HepG2 (cell line): ENCODE measurements around the gene FGD4. TPM values are rescaled to one million over a fixed set of nuclear protein-coding genes. Genes with fewer than 3 reads are reported as not detected.
"Not testable (repeated sequence)": the region's sequence is repeated elsewhere in the genome, so short reads cannot be mapped to it uniquely, and the experiment has no call there.

ENCODE experiments used
- ATAC-seq: fragments of 200-7000 bp; cut with Tn5 transposase; 3 replicates; pipeline ENCODE4 v1.9.1; 2020; ENCODE audit warnings: mild to moderate bottlenecking, moderate library complexity
- BruUV-seq: library from RNA; stranded (reverse); fragments of 400-500 nt; replicated peaks from 2 replicates; lab custom pipeline; 2021; lab: Mats Ljungman, UMichigan
- CTCF ChIA-PET: fragments of 300-600 bp; formaldehyde crosslinking; extraction: SDS; loops from one replicate; lab custom pipeline; 2021; ENCODE audit warnings: low total read pairs, inconsistent platforms, low intra/inter-chr PET ratio; lab: Yijun Ruan, JAX
- POLR2A ChIA-PET: fragments of 350-600 bp; sonication (Branson Sonifier 250); formaldehyde crosslinking; loops from one replicate; lab custom pipeline; 2020; ENCODE audit warnings: antibody characterized with exemption, inconsistent platforms; lab: Yijun Ruan, JAX
- DNase-seq: peaks from one replicate; pipeline ENCODE4 v3.0.0-alpha.2; 2015; ENCODE audit warnings: low spot score
- FAIRE-seq: peaks from 3 replicates; lab custom pipeline; 2011; peaks lifted over from hg19 to GRCh38; lab: Jason Lieb, UNC
- H2AFZ ChIP-seq: one replicate; pipeline ENCODE4 v1.6.1; 2011; ENCODE audit warnings: low read length, inconsistent platforms
- H3K27ac ChIP-seq: fragments of 300-600 bp; 3 replicates; pipeline ENCODE4 v1.8.0; 2011; ENCODE audit warnings: mixed run types, mild to moderate bottlenecking, mixed read lengths, low read length, inconsistent platforms; ENCODE audit not compliant: insufficient read depth; ENCODE audit errors: extremely low read length
- H3K27me3 ChIP-seq, 2 experiments: fragments of 200-600 bp in 1 of 2; 2 replicates in 1 of 2; 3 replicates in 1 of 2; pipeline versions ENCODE4 v1.6.0 to v1.8.0; 2011; ENCODE audit warnings: low read length in 2 of 2, mild to moderate bottlenecking in 2 of 2, moderate library complexity in 2 of 2, inconsistent platforms in 1 of 2; ENCODE audit not compliant: insufficient read depth in 2 of 2, control insufficient read depth in 1 of 2
- H3K36me3 ChIP-seq, 2 experiments: fragments of 200-600 bp in 1 of 2; replicated peaks in 1 of 2; 2 replicates in 1 of 2; 3 replicates in 1 of 2; pipeline versions ENCODE4 v1.5.1 to v1.8.0; 2011; ENCODE audit warnings: low read length in 2 of 2, inconsistent platforms in 1 of 2; ENCODE audit not compliant: insufficient read depth in 2 of 2, control insufficient read depth in 1 of 2
- H3K4me1 ChIP-seq: 2 replicates; pipeline ENCODE4 v1.5.1; 2012; ENCODE audit warnings: low read length, inconsistent platforms; ENCODE audit not compliant: insufficient read depth
- H3K4me2 ChIP-seq: 2 replicates; pipeline ENCODE4 v1.6.0; 2011; ENCODE audit warnings: low read depth, low read length, inconsistent platforms
- H3K4me3 ChIP-seq, 3 experiments: fragments of 200-600 bp in 1 of 3; sonication (generic), shearing (Covaris generic) in 1 of 3; replicated peaks in 1 of 3; 2 replicates each; pipeline ENCODE4 v1.5.1; 2011 to 2016; ENCODE audit warnings: low read length in 3 of 3, inconsistent platforms in 2 of 3, low read depth in 2 of 3, mild to moderate bottlenecking in 2 of 3, control low read depth in 1 of 3, mixed read lengths in 1 of 3; ENCODE audit not compliant: insufficient read depth in 1 of 3
- H3K79me2 ChIP-seq: one replicate; pipeline ENCODE4 v1.6.1; 2011; ENCODE audit warnings: low read length, inconsistent platforms; ENCODE audit not compliant: insufficient read depth
- H3K9ac ChIP-seq: 2 replicates; pipeline ENCODE4 v1.6.0; 2011; ENCODE audit warnings: mild to moderate bottlenecking, low read depth, low read length, inconsistent platforms; ENCODE audit not compliant: insufficient read depth
- H3K9me3 ChIP-seq: 2 replicates; pipeline ENCODE4 v1.5.1; 2012; ENCODE audit warnings: mild to moderate bottlenecking, low read length
- H4K20me1 ChIP-seq: 2 replicates; pipeline ENCODE4 v1.6.0; 2011; ENCODE audit warnings: inconsistent platforms, mild to moderate bottlenecking, low read length, moderate library complexity; ENCODE audit not compliant: insufficient read depth
- ARID4A ChIP-seq: sonication (generic); formaldehyde crosslinking; IDR thresholded peaks from 2 replicates; pipeline ENCODE4 v1.5.0; 2020; ENCODE audit warnings: mild to moderate bottlenecking, missing genetic modification reagents, borderline replicate concordance
- E2F5 ChIP-seq: sonication (generic); formaldehyde crosslinking; conservative IDR thresholded peaks from 2 replicates; pipeline ENCODE4 v1.4.0; 2020; ENCODE audit warnings: missing genetic modification reagents
- SKI ChIP-seq: fragments of 450-650 bp; IDR thresholded peaks from one replicate; pipeline ENCODE4 v1.6.1; 2018; ENCODE audit warnings: mild to moderate bottlenecking; ENCODE audit not compliant: partially characterized antibody
- TBX2 ChIP-seq: sonication (generic); formaldehyde crosslinking; IDR thresholded peaks from 2 replicates; pipeline ENCODE4 v1.5.0; 2020; ENCODE audit warnings: missing genetic modification reagents, mild to moderate bottlenecking, borderline replicate concordance
- ZNF790 ChIP-seq: sonication (generic); formaldehyde crosslinking; IDR thresholded peaks from 2 replicates; pipeline ENCODE4 v1.8.0; 2022; ENCODE audit warnings: missing genetic modification reagents, mild to moderate bottlenecking, borderline replicate concordance
- WGBS: methylation state at CpG from one replicate; pipeline ENCODE4 v1.1.6; 2017; ENCODE audit warnings: low lambda C conversion rate; 5-methylcytosine and 5-hydroxymethylcytosine counted together
- in situ Hi-C: cut with HindIII; loops from 2 replicates; pipeline ENCODE4 v1.10.0; 2017; ENCODE audit warnings: low pct_unique_long_range_greater_than_20kb; ENCODE audit not compliant: extremely low pct_ligation_motif_present
- intact Hi-C: fragments of 100-400 bp; cut with micrococcal nuclease; formaldehyde crosslinking; loops from one replicate; pipeline ENCODE4 v1.10.0; 2022; ENCODE audit not compliant: unreplicated experiment
- polyA plus RNA-seq, 8 experiments: library from polyadenylated mRNA; depleted of rRNA in 3 of 8; stranded (reverse) in 7 of 8; unstranded in 1 of 8; fragments of >200 nt; fragmentation: Illumina TruSeq in 4 of 8; extraction: Trizol in 4 of 8; gene quantifications; 2 replicates each; pipeline versions ENCODE4 v1.2.1 to v1.2.3, GENCODE V29; 2011 to 2016; ENCODE audit warnings: low read depth in 4 of 8, missing spikeins in 1 of 8, mixed read lengths in 1 of 8; ENCODE audit not compliant: insufficient read depth in 1 of 8
- total RNA-seq, 5 experiments: library from RNA; depleted of rRNA; stranded (reverse); fragments of >200 nt; fragmentation: Illumina TruSeq; extraction: Trizol; gene quantifications; 2 replicates each; pipeline ENCODE4 v1.2.3, GENCODE V29; 2016; ENCODE audit warnings: low read depth in 1 of 5

The FGD4 gene
- total and polyA plus RNA-seq, 2 of the 13 experiments (the other 11 are each of a cell fraction or from before 2014, with no cell fraction given) = 4.6 to 6.6 TPM

- no peak for TF ChIP-seq E2F5 (CRISPR knock-in tag)
- TF ChIP-seq SKI = no peak
These were observed 133.6 kb downstream of the FGD4 start (continued) for GRCh38 chr12:32532951-32533350.

DNA sequence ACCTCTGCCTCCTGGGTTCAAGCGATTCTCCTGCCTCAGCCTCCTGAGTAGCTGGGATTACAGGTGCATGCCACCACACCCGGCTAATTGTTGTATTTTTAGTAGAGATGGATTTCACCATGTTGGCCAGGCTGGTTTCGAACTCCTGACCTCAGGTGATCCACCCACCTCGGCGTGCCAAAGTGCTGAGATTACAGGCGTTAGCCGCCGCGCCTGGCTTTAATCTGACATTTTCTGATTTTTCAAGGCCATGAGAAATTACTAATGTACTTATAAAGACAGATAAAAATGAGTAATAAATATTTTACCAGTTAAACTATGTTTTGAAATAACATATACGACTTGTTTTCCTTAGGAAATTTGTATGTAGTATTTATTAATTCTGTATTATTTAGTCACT is 134.1 kb downstream of the FGD4 start:
- POLR2A ChIA-PET = interaction anchor here (0.9 to 2.0 kb wide), 4 partner anchors 10 to 35 kb away, joined by 3 to 13 read pairs (median 3); no protein-coding TSS in a partner anchor
- Histone ChIP-seq H3K4me3 (peak overlapping the region in 1 of 3 experiments; percentile 71; a peak in 1 of 6 replicates), H3K4me1 (peaks cover 58% of the 10 kb centered on the region), H3K79me2 (peaks cover 32% of the 10 kb centered on the region), H3K4me2 (peak overlapping the region; percentile 76), H3K27ac (peak overlapping the region; percentile 64)
- H4K20me1 ChIP-seq, DNase-seq, H2AFZ ChIP-seq, ATAC-seq, H3K9me3 ChIP-seq, in situ Hi-C loops, FAIRE-seq, BruUV-seq, H3K9ac ChIP-seq, H3K27me3 ChIP-seq, H3K36me3 ChIP-seq, CTCF ChIA-PET, intact Hi-C loops: not testable (repeated sequence)
- TF ChIP-seq ARID4A (CRISPR knock-in tag) (0 out of 2 replicates have a peak, but pooled peaks have one; percentile 8), TBX2 (CRISPR knock-in tag) (0 out of 2 replicates have a peak, but pooled peaks have one; percentile 25), ZNF790 (0 out of 2 replicates have a peak, but pooled peaks have one; percentile 36)
- WGBS = 51% methylated on average over 10 of the region's 10 CpGs
